Transverse colon (tissue), 3 donors: Measurements from ENCODE around the gene ETDC.

ENCODE experiments used
- CTCF ChIP-seq, 5 experiments: fragments of 200-600 bp in 3 of 5; fragments of 450-650 bp in 2 of 5; sonication (generic) in 3 of 5; IDR thresholded peaks; 1 replicate in 2 of 5; 2 replicates in 3 of 5; pipeline ENCODE4 v1.5.1; 2016 to 2017; ENCODE audit warnings: antibody characterized with exemption in 5 of 5, inconsistent platforms in 3 of 5, mild to moderate bottlenecking in 2 of 5, moderate library complexity in 1 of 5
- EP300 ChIP-seq: sonication (generic); formaldehyde crosslinking; IDR thresholded peaks from one replicate; pipeline ENCODE4 v1.6.1; 2017; ENCODE audit warnings: antibody characterized with exemption, low read depth
- POLR2A ChIP-seq: fragments of 450-650 bp; IDR thresholded peaks from one replicate; pipeline ENCODE4 v1.6.1; 2016; ENCODE audit warnings: antibody characterized with exemption, mild to moderate bottlenecking, moderate library complexity

- no peak for TF ChIP-seq CTCF (IDR thresholded peaks at IDR 0.05)
- no peak for TF ChIP-seq POLR2A
- no peak for TF ChIP-seq EP300
Observed at GRCh38 chrX:135330706-135331105, 21.4 kb downstream of the ETDC start.
